Measurements from ENCODE around the gene RGPD5. TPM values are rescaled to one million over a fixed set of nuclear protein-coding genes. Genes with fewer than 3 reads are reported as not detected.
"Not testable (repeated sequence)": the region's sequence is repeated elsewhere in the genome, so short reads cannot be mapped to it uniquely, and the experiment has no call there.

RGPD5 gene
- total RNA-seq, 1 experiment from 2014 or later = 18.5 TPM

DNA sequence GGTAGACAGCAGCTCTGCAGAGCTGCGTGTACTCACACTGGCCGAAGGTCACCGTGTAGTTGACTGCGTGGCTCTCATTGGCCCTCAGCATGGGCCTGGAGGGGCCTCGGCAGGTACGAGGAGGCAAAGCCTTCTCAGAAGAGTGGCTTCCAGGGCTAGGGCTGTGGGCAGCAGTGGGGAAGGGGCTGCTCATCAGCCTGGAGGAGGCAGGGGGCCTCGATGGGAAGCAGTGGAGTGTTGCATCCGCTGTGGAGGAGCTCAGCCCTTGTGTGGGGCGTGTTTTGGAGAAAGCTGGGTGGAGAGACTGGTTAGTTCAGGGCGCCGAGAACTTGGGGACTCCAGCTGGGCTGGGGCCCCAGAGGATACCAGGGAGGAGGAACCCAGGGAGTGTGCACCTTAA lies 28.0 kb upstream of the RGPD5 start:
- H3K9me2 ChIP-seq (replicated peaks; ENCODE audit: low read length); H3K9ac ChIP-seq (ENCODE audit: low read length); H3K4me2 ChIP-seq (ENCODE audit: low read length); POLR2A ChIA-PET (ENCODE audit: unreplicated experiment); H3K79me2 ChIP-seq (ENCODE audit: low read length); DNase-seq; H3K36me3 ChIP-seq (ENCODE audit: low read depth, low read length); H3K4me3 ChIP-seq (ENCODE audit: low read length); BruUV-seq (replicated peaks); H3F3A ChIP-seq (ENCODE audit: low read length, unreplicated experiment); H4K20me1 ChIP-seq (ENCODE audit: low read length); CTCF ChIA-PET; H3K27me3 ChIP-seq (ENCODE audit: low read length); H3K9me3 ChIP-seq (ENCODE audit: low read length); ATAC-seq; H3K4me1 ChIP-seq (ENCODE audit: insufficient read depth, low read length); H3K27ac ChIP-seq (ENCODE audit: low read length); intact Hi-C loops (cut with micrococcal nuclease); H2AFZ ChIP-seq (ENCODE audit: low read length): not testable (repeated sequence)

DNA sequence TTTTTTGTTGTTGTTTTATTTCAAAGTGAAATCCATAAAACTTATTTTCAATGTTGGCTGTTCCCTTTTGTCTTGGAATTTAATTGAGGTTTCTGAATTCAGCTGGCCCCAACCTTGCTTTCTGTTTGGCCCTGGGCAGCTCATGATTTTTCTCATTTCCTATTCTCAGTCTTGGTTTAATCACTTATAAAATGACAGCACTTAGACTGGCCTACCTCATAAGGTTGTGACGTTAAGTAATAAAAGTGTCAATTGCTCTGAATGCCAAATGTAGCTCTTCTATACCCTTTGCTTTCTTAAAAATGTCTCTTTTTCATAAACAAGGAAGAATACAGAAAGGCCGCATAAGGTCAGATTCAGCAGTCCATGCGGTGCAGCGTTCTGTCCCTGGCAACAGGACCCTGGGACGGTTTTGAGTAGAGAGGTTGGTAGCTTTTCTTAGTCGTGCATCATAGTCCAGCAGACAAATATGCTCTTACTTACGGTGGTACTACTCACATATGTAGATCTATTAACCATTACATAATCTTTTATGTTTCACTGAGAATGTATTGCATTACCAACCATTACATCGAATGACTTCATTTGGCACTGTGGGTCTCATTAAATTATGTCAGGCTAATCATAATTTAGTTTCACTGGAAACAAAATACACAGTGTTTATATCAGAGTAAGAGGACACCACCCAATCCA lies 27.1 kb upstream of the RGPD5 start:
- H3K79me2 ChIP-seq (ENCODE audit: low read length); H2AFZ ChIP-seq (ENCODE audit: low read length); H3K4me1 ChIP-seq (ENCODE audit: insufficient read depth, low read length); BruUV-seq (replicated peaks); CTCF ChIA-PET; H3K9me3 ChIP-seq (ENCODE audit: low read length); H3K27me3 ChIP-seq (ENCODE audit: low read length); H3K4me2 ChIP-seq (ENCODE audit: low read length); H3K36me3 ChIP-seq (ENCODE audit: low read depth, low read length); POLR2A ChIA-PET (ENCODE audit: unreplicated experiment); ATAC-seq; H4K20me1 ChIP-seq (ENCODE audit: low read length); H3F3A ChIP-seq (ENCODE audit: low read length, unreplicated experiment); intact Hi-C loops (cut with micrococcal nuclease); H3K4me3 ChIP-seq (ENCODE audit: low read length); H3K9me2 ChIP-seq (replicated peaks; ENCODE audit: low read length); DNase-seq; H3K27ac ChIP-seq (ENCODE audit: low read length); H3K9ac ChIP-seq (ENCODE audit: low read length): not testable (repeated sequence)

DNA sequence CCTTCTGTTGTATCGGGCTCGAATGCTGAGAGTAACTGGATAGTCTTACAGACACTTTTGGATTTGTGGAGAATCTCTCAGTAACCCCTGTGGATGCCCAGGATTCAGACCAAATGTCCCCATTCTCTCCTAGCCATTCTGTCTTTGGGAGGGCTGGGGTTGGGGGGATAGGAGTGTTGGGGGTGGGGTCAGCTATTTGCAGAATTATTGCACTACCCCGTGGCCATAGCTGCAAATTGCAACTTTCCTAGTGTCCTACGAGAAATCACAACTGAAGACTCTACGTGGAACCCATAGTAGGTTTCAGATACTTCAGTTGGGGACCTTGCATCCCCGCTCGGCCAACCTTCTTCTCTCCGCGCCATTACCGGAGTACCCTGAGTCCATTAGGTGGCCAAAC lies 25.2 kb upstream of the RGPD5 start:
- CTCF ChIA-PET; H3K36me3 ChIP-seq (ENCODE audit: low read depth, low read length); intact Hi-C loops (cut with micrococcal nuclease); H3K4me1 ChIP-seq (ENCODE audit: insufficient read depth, low read length); H3K4me2 ChIP-seq (ENCODE audit: low read length); H3K4me3 ChIP-seq (ENCODE audit: low read length); H4K20me1 ChIP-seq (ENCODE audit: low read length); H3F3A ChIP-seq (ENCODE audit: low read length, unreplicated experiment); H3K9me2 ChIP-seq (replicated peaks; ENCODE audit: low read length); H2AFZ ChIP-seq (ENCODE audit: low read length); H3K79me2 ChIP-seq (ENCODE audit: low read length); POLR2A ChIA-PET (ENCODE audit: unreplicated experiment); H3K9ac ChIP-seq (ENCODE audit: low read length); DNase-seq; ATAC-seq; H3K27ac ChIP-seq (ENCODE audit: low read length); H3K9me3 ChIP-seq (ENCODE audit: low read length); BruUV-seq (replicated peaks); H3K27me3 ChIP-seq (ENCODE audit: low read length): not testable (repeated sequence)

DNA sequence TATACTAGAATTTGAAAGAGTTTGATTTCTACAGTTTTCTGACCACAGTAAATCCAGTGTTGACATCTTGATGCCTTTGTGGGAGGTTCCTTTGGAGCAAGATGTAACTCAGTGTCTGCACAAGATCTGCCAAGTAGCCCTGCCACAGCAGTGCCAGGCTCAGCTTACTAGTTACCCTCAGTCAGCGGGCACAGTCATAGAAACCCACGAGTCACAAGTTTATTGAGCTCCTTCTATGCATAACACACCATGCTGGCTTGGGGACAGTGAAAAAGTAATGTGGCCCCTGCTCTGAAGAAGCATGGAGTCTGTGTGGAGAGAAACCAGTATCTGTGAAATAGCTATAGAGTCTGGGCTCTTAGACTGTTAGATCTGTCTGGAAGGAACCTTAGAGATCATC lies 15.0 kb upstream of the RGPD5 start:
- BruUV-seq (replicated peaks); H3F3A ChIP-seq (ENCODE audit: low read length, unreplicated experiment); CTCF ChIA-PET; H3K9ac ChIP-seq (ENCODE audit: low read length); H3K27me3 ChIP-seq (ENCODE audit: low read length); DNase-seq; H3K4me3 ChIP-seq (ENCODE audit: low read length); H3K9me2 ChIP-seq (replicated peaks; ENCODE audit: low read length); POLR2A ChIA-PET (ENCODE audit: unreplicated experiment); H3K9me3 ChIP-seq (ENCODE audit: low read length); H4K20me1 ChIP-seq (ENCODE audit: low read length); H2AFZ ChIP-seq (ENCODE audit: low read length); H3K79me2 ChIP-seq (ENCODE audit: low read length); H3K4me1 ChIP-seq (ENCODE audit: insufficient read depth, low read length); H3K36me3 ChIP-seq (ENCODE audit: low read depth, low read length); intact Hi-C loops (cut with micrococcal nuclease); H3K4me2 ChIP-seq (ENCODE audit: low read length); H3K27ac ChIP-seq (ENCODE audit: low read length): not testable (repeated sequence)
- 0 out of 2 replicates have a peak, but pooled peaks have one; percentile 20 for ATAC-seq

DNA sequence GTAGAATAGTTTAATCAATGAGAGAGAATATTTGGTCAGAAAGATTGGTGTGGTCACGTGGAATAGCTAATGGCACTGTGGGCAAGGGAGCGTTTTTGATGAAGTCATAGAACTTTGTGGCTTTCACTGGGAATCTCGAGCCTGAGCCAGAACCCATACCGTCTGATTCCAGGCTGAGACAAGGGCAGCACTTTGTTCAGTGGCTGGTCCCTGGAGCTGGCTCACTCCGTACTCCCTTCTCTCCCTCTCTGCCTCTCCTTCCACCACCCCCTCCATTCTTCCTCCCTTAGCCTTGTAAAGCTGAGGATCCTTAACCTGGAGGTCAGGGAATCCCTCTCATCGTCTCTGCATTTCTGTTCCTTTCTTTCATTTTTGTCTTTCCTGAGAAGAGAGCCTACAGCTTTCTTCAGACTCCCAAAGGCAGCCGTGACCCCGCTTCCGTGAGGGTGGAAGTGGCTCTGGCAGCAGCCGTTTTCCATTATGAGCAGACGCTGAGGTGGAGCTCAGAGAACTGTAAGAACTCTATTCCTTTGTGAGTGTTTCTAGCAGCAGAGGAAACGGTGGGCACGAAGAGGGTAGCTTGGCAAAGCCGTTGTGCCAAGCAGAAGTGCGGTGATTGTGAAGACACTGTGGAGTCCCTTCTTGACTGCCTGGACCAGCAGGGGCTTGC lies 12.8 kb upstream of the RGPD5 start:
- H3K9ac ChIP-seq (ENCODE audit: low read length); H3K4me2 ChIP-seq (ENCODE audit: low read length); CTCF ChIA-PET; H3K9me2 ChIP-seq (replicated peaks; ENCODE audit: low read length); intact Hi-C loops (cut with micrococcal nuclease); H4K20me1 ChIP-seq (ENCODE audit: low read length); H3K27me3 ChIP-seq (ENCODE audit: low read length); H3K4me3 ChIP-seq (ENCODE audit: low read length); H3K4me1 ChIP-seq (ENCODE audit: insufficient read depth, low read length); H3K36me3 ChIP-seq (ENCODE audit: low read depth, low read length); H3K79me2 ChIP-seq (ENCODE audit: low read length); H3F3A ChIP-seq (ENCODE audit: low read length, unreplicated experiment); H2AFZ ChIP-seq (ENCODE audit: low read length); POLR2A ChIA-PET (ENCODE audit: unreplicated experiment); DNase-seq; ATAC-seq; BruUV-seq (replicated peaks); H3K9me3 ChIP-seq (ENCODE audit: low read length); H3K27ac ChIP-seq (ENCODE audit: low read length): not testable (repeated sequence)

DNA sequence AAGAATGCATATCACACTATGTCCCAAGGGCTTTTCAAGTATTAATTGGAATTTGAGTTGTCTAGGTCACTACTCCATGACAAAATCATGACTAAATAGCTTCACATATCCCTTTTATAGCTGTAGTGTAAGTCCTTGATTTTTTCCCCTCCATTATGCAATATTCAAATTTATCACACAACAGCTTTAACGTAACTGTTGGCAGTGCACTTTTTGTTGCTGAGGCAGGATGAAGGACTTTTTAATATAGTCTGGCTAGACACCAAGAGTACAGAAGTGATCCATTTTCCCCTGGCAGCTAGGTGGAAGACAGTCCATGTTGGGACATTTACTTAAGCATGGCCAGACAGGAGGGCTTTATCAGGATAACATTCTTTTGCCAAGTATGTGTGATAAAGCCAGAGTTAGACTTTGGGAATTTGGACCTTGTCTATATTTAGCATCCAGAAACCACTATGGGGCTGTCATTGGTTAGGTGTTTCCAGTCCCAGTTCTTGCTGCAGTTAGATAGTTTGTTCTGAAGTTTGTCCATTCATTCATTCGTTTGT lies 11.6 kb upstream of the RGPD5 start:
- H3K9me2 ChIP-seq (replicated peaks; ENCODE audit: low read length); DNase-seq; H3K9ac ChIP-seq (ENCODE audit: low read length); POLR2A ChIA-PET (ENCODE audit: unreplicated experiment); H3K27ac ChIP-seq (ENCODE audit: low read length); H3K4me3 ChIP-seq (ENCODE audit: low read length); H3K4me1 ChIP-seq (ENCODE audit: insufficient read depth, low read length); H3K9me3 ChIP-seq (ENCODE audit: low read length); ATAC-seq; H3K27me3 ChIP-seq (ENCODE audit: low read length); CTCF ChIA-PET; H2AFZ ChIP-seq (ENCODE audit: low read length); intact Hi-C loops (cut with micrococcal nuclease); BruUV-seq (replicated peaks); H3K36me3 ChIP-seq (ENCODE audit: low read depth, low read length); H3K4me2 ChIP-seq (ENCODE audit: low read length); H4K20me1 ChIP-seq (ENCODE audit: low read length); H3K79me2 ChIP-seq (ENCODE audit: low read length); H3F3A ChIP-seq (ENCODE audit: low read length, unreplicated experiment): not testable (repeated sequence)

Measured in PC-3 (cell line).